GM19025 (cell line): ENCODE data around the gene VPS33A.
"Not testable (repeated sequence)": the region's sequence is repeated elsewhere in the genome, so short reads cannot be mapped to it uniquely, and the experiment has no call there.

Experiments used
- ATAC-seq: cut with Tn5 transposase; IDR thresholded peaks from one replicate; pipeline ENCODE4 v1.9.1; 2021; ENCODE audit warnings: mild to moderate bottlenecking, low read depth, moderate library complexity; ENCODE audit not compliant: unreplicated experiment

The VPS33A gene

DNA sequence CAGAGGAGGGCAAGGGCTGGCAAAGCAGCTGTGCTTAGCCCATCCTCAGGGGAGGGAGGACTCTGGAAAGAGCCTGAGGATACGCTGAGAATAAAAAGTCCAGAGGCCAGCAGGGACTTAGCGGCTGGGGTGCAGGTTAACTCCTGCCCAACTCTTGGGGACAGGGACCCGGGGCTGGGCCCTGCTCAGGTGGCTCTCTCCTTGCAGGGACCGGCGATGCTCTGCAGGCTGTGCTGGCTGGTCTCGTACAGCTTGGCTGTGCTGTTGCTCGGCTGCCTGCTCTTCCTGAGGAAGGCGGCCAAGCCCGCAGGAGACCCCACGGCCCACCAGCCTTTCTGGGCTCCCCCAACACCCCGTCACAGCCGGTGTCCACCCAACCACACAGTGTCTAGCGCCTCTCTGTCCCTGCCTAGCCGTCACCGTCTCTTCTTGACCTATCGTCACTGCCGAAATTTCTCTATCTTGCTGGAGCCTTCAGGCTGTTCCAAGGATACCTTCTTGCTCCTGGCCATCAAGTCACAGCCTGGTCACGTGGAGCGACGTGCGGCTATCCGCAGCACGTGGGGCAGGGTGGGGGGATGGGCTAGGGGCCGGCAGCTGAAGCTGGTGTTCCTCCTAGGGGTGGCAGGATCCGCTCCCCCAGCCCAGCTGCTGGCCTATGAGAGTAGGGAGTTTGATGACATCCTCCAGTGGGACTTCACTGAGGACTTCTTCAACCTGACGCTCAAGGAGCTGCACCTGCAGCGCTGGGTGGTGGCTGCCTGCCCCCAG is 60.0 kb downstream of the VPS33A start:
- ATAC-seq, result no peak

DNA sequence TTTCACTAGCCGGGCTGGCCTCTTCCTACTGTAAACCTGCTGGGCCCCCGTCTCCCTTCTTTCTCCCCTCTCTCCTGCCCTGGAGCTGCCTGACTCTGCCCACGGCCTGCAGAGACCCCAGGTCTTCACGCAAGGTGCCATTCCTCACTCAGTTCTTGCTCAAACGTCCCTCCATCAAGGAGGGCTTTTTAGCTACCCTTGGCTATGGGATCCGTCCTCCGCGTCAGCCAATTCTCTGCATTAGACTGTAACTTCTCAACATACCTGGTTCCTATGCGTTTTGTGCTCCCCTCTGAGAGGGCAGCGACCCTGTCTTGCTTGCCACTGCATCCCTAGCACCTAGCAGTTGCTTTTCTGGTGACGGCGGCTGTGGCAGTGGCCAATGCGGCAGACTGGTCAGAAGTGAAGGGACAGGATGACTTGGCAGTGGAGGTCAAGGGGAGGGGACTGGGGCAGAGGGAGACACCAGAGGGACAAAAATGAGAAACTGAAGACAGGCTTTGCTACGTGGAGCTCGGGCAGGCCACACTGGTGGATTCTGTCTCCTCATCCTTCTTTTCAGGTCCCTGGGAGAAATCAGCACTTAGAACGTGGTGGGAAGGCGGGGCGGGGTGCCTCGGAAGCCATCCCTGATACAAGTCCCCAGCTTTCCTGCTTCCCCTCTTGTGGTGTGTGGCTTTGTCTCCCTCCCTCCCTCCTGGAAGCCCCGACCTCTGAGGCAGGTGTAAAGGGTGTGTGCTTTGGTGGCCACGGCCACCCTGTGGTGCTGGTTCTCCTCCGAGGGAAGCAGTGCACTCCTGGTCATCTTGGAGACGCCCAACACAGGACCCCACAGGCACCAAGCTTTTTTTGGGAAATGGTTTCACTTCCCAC is 61.0 kb downstream of the VPS33A start:
- ATAC-seq, result no peak

DNA sequence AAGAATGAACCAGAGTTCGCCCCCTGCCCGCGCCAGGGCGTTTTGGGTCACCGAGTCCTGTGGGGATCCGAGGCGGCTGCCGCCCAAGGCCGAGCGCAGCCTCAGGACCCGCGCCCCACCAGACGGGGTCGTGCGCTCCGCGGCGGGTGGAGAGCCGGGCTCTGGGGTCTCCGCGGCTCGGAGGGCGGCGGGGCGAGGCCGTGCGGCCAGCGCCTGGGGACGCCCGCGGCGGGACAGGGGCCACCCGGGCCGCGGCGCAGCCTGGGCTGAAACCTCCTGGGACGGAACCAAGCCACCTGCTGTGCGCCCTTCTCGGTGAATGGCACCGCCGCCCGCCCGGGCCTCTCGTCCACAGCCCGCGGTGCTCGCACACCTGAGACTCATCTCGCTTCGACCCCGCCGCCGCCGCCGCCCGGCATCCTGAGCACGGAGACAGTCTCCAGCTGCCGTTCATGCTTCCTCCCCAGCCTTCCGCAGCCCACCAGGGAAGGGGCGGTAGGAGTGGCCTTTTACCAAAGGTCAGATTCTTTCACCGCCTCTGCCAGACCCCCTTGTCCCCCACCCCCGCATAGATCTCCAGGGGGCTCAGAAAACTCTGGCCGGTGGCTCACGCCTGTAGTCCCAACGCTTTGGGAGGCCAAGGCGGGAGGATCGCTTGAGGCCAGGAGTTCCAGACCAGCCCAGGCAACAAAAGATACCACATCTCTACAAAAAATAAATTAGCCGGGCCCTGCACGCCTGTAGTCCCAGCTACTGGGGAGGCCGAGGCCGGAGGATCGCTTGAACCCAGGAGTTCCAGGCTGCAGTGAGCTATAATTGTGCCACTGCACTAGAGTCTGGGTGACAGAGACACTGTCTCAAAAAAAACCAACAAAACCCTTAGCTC is 61.9 kb downstream of the VPS33A start:
- ATAC-seq, result peak; percentile 13

DNA sequence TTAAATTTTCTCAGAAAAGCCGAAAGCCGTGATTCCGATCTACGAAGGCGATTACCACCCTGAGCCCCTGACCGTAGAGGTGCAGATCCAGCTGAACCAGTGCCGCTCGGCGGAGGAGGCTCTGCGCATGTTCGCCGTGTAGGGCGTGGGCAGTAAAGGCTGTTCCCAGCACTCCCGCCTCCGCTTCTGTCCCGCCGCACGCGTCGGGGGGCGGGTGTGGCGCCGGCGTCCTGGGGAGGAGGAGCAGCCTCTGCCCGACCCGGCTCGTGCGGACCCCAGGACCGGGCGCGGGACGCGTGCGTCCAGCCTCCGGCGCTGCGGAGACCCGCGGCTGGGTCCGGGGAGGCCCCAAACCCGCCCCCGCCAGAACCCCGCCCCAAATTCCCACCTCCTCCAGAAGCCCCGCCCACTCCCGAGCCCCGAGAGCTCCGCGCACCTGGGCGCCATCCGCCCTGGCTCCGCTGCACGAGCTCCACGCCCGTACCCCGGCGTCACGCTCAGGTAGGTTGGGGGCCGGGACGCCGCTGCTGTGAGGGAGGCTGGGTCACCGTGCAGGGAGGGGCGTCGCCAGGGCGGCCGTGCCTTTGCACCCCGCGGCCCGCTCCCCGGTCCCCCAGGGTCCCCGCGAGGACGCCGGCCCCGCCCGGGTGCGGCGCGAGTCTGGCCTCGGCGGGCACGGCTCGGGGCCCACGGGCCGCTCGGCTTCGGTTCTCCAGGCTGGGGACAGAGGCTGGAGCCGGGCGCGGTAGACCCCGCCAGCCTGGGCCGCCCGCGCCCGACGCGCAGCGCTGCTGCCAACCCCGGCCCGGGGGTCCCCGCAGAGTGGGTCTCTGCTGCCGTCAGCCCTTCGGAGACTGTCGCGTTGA is 62.8 kb downstream of the VPS33A start, which contains the start of gene B3GNT4:
Gene B3GNT4, plus strand, starts transcription at position 409 of the 866 bp plus-strand sequence. CDS start 910 bp downstream, outside the sequence.
- peak; percentile 37 for ATAC-seq

DNA sequence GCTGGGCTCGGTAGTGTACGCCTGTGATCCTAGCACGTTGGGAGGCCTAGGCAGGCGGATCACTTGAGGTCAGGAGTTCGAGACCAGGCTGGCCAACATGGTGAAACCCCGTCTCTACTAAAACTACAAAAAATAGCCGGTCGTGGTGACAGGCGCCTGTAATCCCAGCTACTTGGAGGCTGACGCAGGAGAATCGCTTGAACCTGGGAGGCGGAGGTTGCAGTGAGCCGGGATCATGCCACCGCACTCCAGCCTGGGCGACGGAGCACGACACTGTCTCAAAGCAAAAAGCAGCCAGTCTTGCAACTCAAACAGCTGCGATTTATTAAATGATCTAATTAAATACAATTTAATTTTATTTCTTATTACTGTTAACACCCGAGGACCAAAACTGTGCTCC is 63.5 kb downstream of the VPS33A start:
- not testable (repeated sequence) for ATAC-seq

DNA sequence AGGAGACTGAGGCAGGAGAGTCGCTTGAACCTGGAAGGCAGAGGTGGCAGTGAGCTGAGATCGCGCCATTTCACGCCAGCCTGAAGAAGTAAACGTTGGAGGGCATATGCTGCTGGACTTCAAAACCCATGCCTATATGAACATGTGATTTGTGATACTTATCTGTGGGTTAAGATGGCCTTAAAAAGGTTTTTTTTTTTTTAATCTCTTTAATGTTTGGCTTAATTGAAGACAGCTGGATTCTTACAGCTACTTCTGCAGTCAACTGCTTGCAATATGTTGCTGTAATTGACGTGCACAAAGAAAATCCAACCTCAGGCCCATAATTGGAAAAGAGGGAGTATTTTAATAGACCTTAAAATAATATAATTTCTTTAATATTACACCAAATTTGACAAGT is 64.3 kb downstream of the VPS33A start:
- ATAC-seq, result no peak

DNA sequence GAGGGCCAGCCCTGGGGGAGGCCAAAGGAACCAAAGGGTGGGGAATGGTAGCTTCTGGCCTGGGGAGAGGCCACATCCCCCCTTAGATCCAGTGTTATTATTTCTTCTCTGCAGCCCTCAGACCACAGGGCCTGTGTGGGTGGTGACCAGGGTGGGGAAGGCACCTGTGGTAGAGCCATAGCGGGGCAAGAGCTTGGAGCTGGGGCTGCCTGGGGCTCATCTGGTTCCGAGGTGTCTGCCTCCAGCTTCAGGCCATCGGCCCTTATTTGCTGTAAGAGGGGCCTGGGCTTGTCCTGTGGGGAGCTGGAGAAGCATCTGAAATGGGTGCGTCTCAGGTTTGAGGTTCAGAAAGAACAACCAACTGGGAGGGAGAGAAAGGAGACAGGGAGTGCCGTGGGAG is 64.9 kb downstream of the VPS33A start:
- ATAC-seq, result no peak

DNA sequence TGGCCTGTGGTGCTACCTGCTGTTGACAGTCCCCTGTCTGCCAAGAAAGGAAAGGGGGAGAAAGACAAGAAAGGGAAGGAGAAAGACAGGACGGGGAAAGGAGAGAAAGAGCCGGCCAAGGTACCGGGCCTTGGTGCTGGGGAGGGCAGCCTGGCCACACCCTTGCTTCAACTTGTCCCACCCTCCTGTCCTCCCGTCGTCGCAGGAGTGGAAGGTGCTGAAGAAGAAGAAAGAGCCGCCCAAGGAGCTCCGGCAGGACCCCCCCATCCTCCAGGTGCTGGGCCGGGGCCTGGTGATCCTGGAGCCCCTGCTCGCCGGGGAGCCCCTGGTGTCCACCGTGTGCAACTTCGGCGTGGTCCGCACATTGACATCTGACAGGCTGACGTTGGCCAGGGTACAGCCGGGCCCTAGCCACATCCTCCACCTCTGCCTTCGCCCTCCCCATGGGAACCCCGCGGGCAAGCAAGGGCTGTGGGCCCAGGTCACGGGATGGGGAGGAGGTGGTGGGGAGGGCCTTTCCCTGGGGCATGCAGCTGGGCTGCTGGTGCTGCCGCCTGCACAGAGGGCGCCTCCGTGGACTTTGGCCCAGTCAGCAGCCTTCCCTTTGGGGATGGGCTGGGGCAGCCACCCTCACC is 65.6 kb downstream of the VPS33A start:
- ATAC-seq, result no peak

DNA sequence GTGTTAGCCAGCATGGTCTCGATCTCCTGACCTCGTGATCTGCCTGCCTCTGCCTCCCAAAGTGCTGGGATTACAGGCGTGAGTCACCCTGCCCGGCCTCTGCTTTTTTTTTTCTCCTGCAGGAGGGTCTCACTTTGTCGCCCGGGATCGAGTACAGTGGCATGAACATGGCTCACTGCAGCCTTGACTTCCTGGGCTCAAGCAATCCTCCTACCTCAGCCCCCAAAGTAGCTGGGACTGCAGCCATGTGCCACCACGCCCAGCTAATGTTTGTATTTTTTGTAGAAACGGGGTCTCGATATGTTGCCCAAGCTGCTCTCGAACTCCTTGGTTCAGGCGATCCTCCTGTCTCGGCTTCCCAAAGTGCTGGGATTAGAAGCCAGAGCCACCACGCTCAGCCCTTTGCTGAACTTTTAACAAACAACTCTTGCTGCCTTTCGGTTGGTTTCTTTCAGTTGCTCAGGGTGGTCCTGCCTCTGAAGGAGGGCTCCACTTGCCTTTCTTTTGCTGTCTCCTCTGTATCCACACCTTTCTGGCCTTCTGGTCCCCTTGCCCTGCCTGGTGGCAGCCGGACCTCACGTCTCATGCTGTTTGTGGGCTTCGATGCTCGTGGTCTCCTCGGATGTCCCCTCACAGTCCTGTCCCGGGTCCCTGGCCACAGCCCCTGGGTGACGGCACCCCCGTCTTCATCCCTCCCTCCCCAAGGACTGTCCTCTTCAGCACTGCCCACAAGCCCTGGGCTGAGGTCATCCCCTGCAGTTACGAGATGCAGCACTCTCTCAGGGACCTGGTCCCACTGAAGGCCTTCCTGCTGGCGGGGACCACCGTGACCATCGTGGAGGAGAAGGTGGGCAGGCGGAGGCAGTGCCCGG is 66.6 kb downstream of the VPS33A start:
- no peak for ATAC-seq

DNA sequence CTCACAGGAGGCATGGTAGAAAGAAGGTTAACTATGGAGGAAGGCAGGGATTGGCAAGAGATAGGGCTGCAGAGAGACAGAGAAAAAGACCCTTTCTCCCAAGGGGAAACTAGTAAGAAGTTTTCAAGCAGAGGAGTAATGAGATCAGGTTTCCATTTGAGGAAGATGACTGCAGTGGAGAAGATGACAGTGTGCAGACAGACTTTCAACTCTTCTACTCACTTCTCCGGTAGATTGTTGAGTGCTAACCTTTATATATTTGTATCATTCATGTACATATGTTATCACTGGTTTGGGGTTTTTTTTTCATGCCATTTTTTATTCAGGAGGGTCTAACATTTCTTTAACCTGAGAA is 68.7 kb downstream of the VPS33A start:
- no peak for ATAC-seq

DNA sequence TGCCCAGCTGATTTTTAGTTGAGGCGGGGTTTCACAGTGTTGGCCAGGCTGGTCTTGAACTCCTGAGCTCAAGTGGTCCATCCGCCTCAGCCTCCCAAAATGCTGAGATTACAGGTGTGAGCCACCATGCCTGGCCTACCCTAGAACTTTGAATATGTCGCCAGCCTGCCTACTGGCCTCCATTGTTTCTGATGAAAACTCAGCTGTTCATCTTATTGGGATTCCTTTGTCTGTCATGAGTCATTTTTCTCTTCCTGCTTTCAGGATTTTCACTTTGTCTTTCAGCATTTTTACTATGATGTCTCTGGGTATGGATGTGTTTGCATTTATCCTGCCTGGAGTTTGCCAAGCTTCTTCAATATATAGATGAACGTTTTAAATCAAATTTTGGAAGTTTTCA is 70.9 kb downstream of the VPS33A start:
- no peak for ATAC-seq

DNA sequence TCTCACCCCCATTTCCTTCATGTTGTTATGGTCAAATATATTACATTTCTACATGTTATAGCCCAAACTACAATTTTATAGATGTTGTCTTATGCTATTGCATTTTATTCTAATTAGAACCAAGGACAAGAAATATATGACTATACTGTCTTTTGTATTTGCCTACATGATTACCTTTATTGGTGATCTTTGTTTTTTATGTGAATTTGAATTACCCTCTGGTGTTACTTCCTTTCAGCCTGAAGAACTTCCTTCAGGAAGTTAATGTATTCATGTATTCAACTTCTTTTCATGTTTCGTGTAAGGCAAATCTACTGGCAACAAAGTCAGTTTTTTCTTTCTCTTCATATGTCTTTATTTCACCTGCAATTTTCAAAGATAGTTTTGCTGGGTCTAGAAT is 71.5 kb downstream of the VPS33A start:
- ATAC-seq, result no peak

DNA sequence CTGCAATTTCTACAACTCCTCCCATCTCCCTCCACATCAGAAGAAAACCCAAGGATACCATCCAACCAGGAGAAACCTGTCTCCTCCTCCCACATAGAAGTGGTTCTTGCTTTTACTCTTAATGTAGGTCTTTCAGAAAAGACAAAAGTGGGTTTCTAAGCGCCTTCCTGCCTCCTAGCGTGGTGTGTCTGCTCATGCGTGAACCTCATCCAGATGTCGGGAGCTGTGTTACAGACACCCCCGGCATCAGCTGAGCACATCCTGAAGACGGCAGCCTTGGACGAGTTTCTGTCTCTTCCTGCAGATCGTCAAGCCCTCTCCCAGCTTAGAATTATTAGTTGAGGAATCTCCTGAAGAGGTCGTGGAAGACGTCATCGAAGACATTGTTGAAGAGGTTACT is 73.9 kb downstream of the VPS33A start:
- no peak for ATAC-seq

DNA sequence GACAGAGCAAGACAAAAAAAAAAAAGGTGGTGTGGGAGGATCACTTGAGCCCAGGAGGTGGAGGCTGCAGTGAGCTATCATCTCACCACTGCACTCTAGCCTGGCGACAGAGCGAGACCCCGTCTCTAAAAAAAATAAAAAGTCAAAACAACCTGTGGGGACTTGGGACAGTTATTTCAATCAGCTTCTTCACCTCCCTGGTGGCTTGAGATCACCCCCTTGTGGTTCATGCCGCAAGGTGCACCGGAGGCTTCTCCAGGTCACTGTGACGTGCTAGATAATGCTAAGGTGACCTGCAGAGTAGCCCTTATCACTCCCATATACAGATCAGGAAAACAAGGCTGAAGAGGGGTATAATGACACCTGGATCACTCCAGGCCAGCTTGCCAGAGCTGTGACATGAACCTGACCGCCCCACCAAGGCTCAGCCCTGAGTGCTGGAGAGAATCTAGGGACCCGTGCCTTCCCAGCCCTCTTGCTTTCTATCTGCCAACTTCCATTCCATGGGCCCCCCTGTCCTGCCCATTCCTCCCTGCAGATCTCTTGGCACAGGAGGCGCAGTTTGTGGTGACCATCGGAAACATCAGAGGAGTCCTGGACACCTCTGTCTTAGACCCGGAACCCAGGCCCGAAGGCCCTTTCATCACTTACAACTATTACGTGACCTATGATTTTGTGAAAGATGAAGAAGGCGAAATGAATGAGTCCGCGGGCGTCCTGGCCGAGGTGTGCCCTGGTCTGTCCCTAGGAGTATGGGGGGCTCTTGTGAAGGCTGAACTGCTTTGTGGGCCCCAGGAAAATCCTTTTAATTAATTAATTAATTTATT is 75.2 kb downstream of the VPS33A start:
- ATAC-seq, result no peak

DNA sequence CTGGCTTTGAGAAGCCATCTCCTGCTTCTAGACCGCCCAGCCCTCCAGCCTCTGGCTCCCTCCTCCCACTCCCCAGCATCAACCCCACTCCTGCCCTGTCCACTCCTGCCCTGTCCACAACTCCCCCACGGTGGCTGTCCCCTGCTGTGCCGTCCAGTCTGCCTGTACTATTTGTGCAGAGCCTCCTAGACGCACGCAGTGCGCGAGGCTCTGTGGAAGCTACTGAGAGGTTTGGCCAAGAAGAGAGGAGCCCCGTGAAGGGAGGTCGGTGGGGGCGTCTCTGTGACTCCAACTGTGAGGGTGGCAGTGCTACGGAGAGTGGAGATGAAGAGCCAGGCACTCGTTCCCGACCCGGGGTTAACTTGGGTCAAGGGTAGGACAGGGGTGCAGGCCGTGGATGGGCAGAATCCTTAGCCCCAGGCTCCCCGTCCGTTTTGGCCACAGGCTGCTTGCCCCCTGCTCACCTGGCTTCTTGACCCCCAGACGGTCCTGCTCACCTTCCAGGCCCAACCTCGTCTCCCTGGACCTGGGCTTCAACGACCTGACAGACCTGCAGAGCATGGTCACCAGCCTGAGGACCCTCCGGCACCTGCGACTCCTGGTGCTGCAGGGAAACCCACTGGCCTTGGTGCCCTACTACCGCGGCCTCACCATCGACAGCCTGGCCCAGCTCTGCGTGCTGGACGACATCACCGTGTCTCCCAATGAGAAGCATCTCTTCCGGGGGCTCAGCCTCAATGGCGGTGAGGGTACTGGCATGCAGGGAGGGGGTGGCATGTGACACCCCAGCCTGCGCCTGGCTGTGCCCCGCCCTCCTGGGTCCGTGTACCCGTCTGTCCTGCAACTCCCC is 76.4 kb downstream of the VPS33A start:
- ATAC-seq, result no peak

DNA sequence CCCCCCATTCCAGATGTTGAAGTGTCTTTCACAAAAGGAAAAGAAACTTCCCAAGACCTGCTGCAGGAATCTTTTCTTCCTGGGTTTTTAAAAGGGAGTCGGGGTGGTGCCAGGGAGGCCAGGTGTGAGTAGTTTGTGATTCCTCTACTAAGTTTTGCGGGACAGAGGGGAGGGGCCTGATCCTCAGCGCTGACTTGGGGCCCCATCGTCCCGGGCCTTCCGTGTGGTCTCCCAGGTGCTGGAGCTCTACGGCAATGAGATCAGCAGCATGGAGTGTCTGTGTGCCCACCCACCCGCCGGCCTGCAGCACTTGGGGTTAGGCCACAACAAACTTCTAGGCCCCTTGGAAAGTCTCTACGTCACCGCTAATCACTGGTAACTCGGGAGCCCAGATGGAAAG is 78.8 kb downstream of the VPS33A start:
- no peak for ATAC-seq
